Omental fat pad (tissue), 4 donors: ENCODE results near the gene ZNF488. TPM values are rescaled to one million over a fixed set of nuclear protein-coding genes. Genes with fewer than 3 reads are reported as not detected.

Source experiments
- ATAC-seq: fragments of 150-250 bp; one replicate; pipeline ENCODE4 v1.9.1; 2016; ENCODE audit warnings: mild to moderate bottlenecking, moderate library complexity; ENCODE audit not compliant: low FRiP score
- DNase-seq: peaks from one replicate; pipeline ENCODE4 v3.0.0-alpha.2; 2019; ENCODE audit warnings: low spot score
- CTCF ChIP-seq, 3 donors: fragments of 450-650 bp; IDR thresholded peaks; one replicate each; pipeline ENCODE4 v1.5.1; 2016 to 2017; ENCODE audit warnings: antibody characterized with exemption in 3 of 3, mild to moderate bottlenecking in 3 of 3, moderate library complexity in 2 of 3
- total RNA-seq, 4 donors: library from RNA; depleted of rRNA; stranded (reverse); fragments of >200 nt; gene quantifications; one replicate each; pipeline ENCODE4 v1.1.0, GENCODE V29; 2016

The ZNF488 gene
- total RNA-seq, 4 donors from 2014 or later = 0.19 to 0.25 TPM; not detected in 2

- ATAC-seq (no peak), DNase-seq (no peak)
- no peak for TF ChIP-seq CTCF (IDR thresholded peaks at IDR 0.05)
These were observed 44.1 kb downstream of the ZNF488 start for GRCh38 chr10:47339759-47340607.

GRCh38 chr10:47339186-47339735, 44.8 kb downstream of the ZNF488 start:
- DNase-seq = no peak
- ATAC-seq = no peak
- TF ChIP-seq CTCF (IDR thresholded peaks at IDR 0.05) = no peak

DNA sequence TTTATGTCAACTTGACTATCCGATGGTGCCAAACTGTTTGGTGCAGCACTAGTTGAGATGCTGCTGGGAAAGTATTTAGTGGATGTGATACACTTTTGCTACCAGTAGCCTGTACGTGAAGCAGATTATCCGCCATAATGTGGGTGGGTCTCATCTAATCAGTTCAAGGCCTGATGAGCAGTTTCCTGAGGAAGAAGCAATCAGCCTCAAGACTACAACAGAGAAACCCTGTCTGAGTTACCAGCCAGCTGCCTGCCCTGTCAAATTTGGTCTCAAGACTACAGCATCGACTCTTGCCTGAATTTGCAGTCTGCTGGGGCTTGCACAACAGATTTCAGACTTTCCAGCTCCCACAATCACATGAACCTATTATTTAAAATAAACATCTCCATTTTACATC, 46.8 kb downstream of the ZNF488 start:
- ATAC-seq (no peak), DNase-seq (no peak)
- no peak for TF ChIP-seq CTCF (IDR thresholded peaks at IDR 0.05)

- ATAC-seq (no peak), DNase-seq (no peak)
- TF ChIP-seq CTCF (IDR thresholded peaks at IDR 0.05) = no peak
These were observed 47.5 kb downstream of the ZNF488 start for GRCh38 chr10:47336387-47337134.

GRCh38 chr10:47335906-47336305, 48.2 kb downstream of the ZNF488 start:
- no peak for TF ChIP-seq CTCF (IDR thresholded peaks at IDR 0.05)
- DNase-seq (no peak), ATAC-seq (no peak)

DNA sequence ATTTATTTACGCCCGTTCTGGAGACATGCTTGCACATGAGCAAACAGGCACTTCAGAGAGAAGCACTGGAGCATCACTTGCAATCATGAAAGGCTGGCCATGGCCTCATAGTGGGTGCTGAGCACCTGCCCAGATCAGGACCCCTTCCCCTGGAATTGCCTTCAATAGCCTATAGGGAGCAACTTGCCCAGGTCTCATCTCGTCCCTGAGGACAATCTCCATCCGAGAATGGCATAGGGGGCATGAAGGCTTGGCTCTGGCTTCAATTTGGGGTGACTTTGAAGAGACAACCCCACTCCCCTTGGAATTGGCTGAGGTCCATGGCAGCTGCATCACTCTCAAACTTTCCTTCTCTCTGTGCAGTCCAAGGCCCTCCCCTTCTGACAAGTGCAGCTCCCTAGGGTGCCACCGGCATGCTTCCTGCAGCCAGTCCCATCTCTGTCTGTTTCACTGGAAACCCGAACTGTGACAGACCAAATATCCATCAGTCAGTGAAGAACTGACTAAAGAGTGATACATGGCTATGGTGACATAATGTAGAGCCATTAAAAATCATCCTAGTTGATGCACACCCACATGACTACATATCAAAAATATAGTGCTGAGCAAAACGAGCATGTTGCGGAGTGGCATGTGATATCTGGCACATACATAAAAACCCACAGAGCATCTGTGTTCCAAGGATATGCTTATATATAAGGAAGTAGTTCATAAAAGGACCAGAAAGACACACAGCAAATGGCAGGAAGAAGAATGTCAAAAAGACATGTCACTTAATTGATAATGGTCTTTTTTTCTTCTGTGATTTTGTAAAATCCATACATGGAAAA, 49.4 kb downstream of the ZNF488 start:
- DNase-seq (no peak), ATAC-seq (no peak)
- TF ChIP-seq CTCF (IDR thresholded peaks at IDR 0.05) = no peak
